Lung (tissue), 12 donors: Measurements from ENCODE around the gene ZNF586. TPM values are rescaled to one million over a fixed set of nuclear protein-coding genes. Genes with fewer than 3 reads are reported as not detected.

Experiments used
- ATAC-seq: fragments of 200-7000 bp; cut with Tn5 transposase; one replicate; pipeline ENCODE4 v1.9.1; 2020; ENCODE audit warnings: moderate number of reproducible peaks; ENCODE audit not compliant: insufficient read depth, low FRiP score
- DNase-seq, 3 donors: peaks; one replicate each; pipeline ENCODE4 v3.0.0-alpha.2; 2013 to 2017
- H3K27ac ChIP-seq, 2 donors: one replicate each; pipeline ENCODE4 v1.5.1; 2013; ENCODE audit warnings: mild to moderate bottlenecking in 2 of 2, moderate library complexity in 2 of 2, control low read depth in 1 of 2, inconsistent platforms in 1 of 2, low read depth in 1 of 2, low read length in 1 of 2
- H3K27me3 ChIP-seq, 3 donors: one replicate each; pipeline ENCODE4 v1.5.1; 2013; ENCODE audit warnings: low read length in 2 of 3; ENCODE audit not compliant: control insufficient read depth in 3 of 3, insufficient read depth in 3 of 3
- H3K36me3 ChIP-seq, 4 donors: one replicate each; pipeline ENCODE4 v1.5.1; 2013; ENCODE audit warnings: low read length in 4 of 4, mild to moderate bottlenecking in 1 of 4, moderate library complexity in 1 of 4; ENCODE audit not compliant: control insufficient read depth in 4 of 4, insufficient read depth in 4 of 4
- H3K4me1 ChIP-seq, 5 donors: one replicate each; pipeline ENCODE4 v1.5.1; 2013; ENCODE audit warnings: low read length in 5 of 5, mild to moderate bottlenecking in 2 of 5, moderate library complexity in 1 of 5; ENCODE audit not compliant: control insufficient read depth in 5 of 5, insufficient read depth in 5 of 5
- H3K4me3 ChIP-seq: one replicate; pipeline ENCODE4 v1.5.1; 2013; ENCODE audit warnings: mild to moderate bottlenecking, control low read depth, moderate library complexity
- H3K9ac ChIP-seq, 2 donors: one replicate each; pipeline ENCODE4 v1.5.1; 2013; ENCODE audit warnings: low read length in 2 of 2, control low read depth in 1 of 2; ENCODE audit not compliant: insufficient read depth in 1 of 2
- H3K9me3 ChIP-seq, 4 donors: one replicate each; pipeline ENCODE4 v1.5.1; 2013; ENCODE audit warnings: low read length in 3 of 4, mild to moderate bottlenecking in 1 of 4, moderate library complexity in 1 of 4; ENCODE audit not compliant: control insufficient read depth in 4 of 4, insufficient read depth in 3 of 4
- CTCF ChIP-seq: IDR thresholded peaks from 2 replicates; pipeline ENCODE4 v1.5.1; 2012; ENCODE audit warnings: mild to moderate bottlenecking; ENCODE audit errors: control extremely low read depth, extremely low read depth
- WGBS, 2 donors: extraction: QIAGEN DNeasy Blood & Tissue Kit; methylation state at CpG; one replicate each; pipeline ENCODE4 v1.1.7; 2013; 5-methylcytosine and 5-hydroxymethylcytosine counted together
- polyA plus RNA-seq, 2 donors: library from polyadenylated mRNA; stranded (reverse); fragments of 200-250 nt; gene quantifications; one replicate each; pipeline ENCODE4 v1.2.1, GENCODE V29; 2013
- total RNA-seq, 2 donors: library from RNA; depleted of rRNA in 1 of 2; stranded (reverse); fragments of >200 nt in 1 of 2; gene quantifications; one replicate each; pipeline ENCODE4 v1.2.1, GENCODE V29; 2014 to 2021
- donor health status: control.
- donor health status: control.
- donor health status: Bipolar disorder and iron deficiency.
- donor health status: healthy.
- donor health status: DM: yes; HTN: yes; CAD: no.

Gene ZNF586
- total and polyA plus RNA-seq, 4 donors, result 4.8 to 48.1 (median 11.1) TPM

GRCh38 chr19:57778336-57778735 is 8.9 kb downstream of the ZNF586 start:
- Histone ChIP-seq H3K4me3 (no peak overlapping the region), H3K9ac (no peak overlapping the region), H3K27me3 (no peaks in the 10 kb centered on the region), H3K9me3 (peaks cover 14 to 53% (median 48%) of the 10 kb centered on the region in 4 donors), H3K36me3 (peaks cover 41 to 79% (median 62%) of the 10 kb centered on the region in 4 donors), H3K4me1 (peaks cover 0 to 6% (median 0%) of the 10 kb centered on the region in 5 donors), H3K27ac (no peak overlapping the region)
- DNase-seq (no peak), ATAC-seq (no peak)
- TF ChIP-seq CTCF, result no peak
- WGBS, 2 donors, result 97 to 98% methylated on average over 4 of the region's 4 CpGs

GRCh38 chr19:57779220-57779845 is 9.9 kb downstream of the ZNF586 start:
- TF ChIP-seq CTCF, result no peak
- H3K4me3 ChIP-seq, result no peak overlapping the region
- H3K4me1 ChIP-seq, result peaks cover 0 to 2% (median 0%) of the 10 kb centered on the region in 5 donors
- H3K9me3 ChIP-seq, result peaks cover 14 to 55% (median 43%) of the 10 kb centered on the region in 4 donors
- WGBS, 2 donors, result 99% methylated on average over 10 of the region's 10 CpGs
- H3K27ac ChIP-seq, result no peak overlapping the region
- no peak for DNase-seq
- H3K36me3 ChIP-seq, result peaks cover 40 to 73% (median 60%) of the 10 kb centered on the region in 4 donors
- no peaks in the 10 kb centered on the region for H3K27me3 ChIP-seq
- no peak for ATAC-seq
- no peak overlapping the region for H3K9ac ChIP-seq

- Histone ChIP-seq H3K9ac (no peak overlapping the region), H3K36me3 (peaks cover 3 to 59% (median 17%) of the 10 kb centered on the region in 4 donors), H3K27me3 (no peaks in the 10 kb centered on the region), H3K4me1 (no peaks in the 10 kb centered on the region), H3K27ac (no peak overlapping the region), H3K4me3 (no peak overlapping the region), H3K9me3 (peaks cover 0 to 44% (median 22%) of the 10 kb centered on the region in 4 donors)
- DNase-seq (no peak), ATAC-seq (no peak)
- 94 to 96% methylated on average over 38 of the region's 38 CpGs for WGBS, 2 donors
- no peak for TF ChIP-seq CTCF
These were observed 16.8 kb downstream of the ZNF586 start for GRCh38 chr19:57786286-57786685.
